C4-2B (cell line): ENCODE measurements around the gene LDLRAD3.

ENCODE experiments used
- ZFX ChIP-seq: fragments of 450-650 bp; IDR thresholded peaks from 2 replicates; pipeline ENCODE4 v1.6.1; 2017
- TF ChIP-seq, protein P1 (sequence below): fragments of 450-650 bp; conservative IDR thresholded peaks from 2 replicates; pipeline ENCODE4 v1.5.1; 2017; ENCODE audit warnings: mild to moderate bottlenecking

GRCh38 chr11:36195496-36196354 lies 251.9 kb downstream of the LDLRAD3 start:
- TF ChIP-seq, protein P1, sequence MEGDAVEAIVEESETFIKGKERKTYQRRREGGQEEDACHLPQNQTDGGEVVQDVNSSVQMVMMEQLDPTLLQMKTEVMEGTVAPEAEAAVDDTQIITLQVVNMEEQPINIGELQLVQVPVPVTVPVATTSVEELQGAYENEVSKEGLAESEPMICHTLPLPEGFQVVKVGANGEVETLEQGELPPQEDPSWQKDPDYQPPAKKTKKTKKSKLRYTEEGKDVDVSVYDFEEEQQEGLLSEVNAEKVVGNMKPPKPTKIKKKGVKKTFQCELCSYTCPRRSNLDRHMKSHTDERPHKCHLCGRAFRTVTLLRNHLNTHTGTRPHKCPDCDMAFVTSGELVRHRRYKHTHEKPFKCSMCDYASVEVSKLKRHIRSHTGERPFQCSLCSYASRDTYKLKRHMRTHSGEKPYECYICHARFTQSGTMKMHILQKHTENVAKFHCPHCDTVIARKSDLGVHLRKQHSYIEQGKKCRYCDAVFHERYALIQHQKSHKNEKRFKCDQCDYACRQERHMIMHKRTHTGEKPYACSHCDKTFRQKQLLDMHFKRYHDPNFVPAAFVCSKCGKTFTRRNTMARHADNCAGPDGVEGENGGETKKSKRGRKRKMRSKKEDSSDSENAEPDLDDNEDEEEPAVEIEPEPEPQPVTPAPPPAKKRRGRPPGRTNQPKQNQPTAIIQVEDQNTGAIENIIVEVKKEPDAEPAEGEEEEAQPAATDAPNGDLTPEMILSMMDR = no peak
- TF ChIP-seq ZFX = no peak
